HPDE6-E6E7 (cell line): Measurements from ENCODE around the gene TNP2.

Experiments
- DNase-seq: peaks from one replicate; pipeline ENCODE4 v3.0.0; 2011; ENCODE audit warnings: missing footprints; ENCODE audit errors: extremely low spot score

TNP2 gene

GRCh38 chr16:11240636-11241473, 28.3 kb downstream of the TNP2 start:
- no peak for DNase-seq

- DNase-seq, result no peak
Observed at GRCh38 chr16:11239644-11240632, 29.2 kb downstream of the TNP2 start.

- DNase-seq, result no peak
Observed at GRCh38 chr16:11238272-11239202, 30.6 kb downstream of the TNP2 start.

- no peak for DNase-seq
Observed at GRCh38 chr16:11236461-11237254, 32.5 kb downstream of the TNP2 start.

GRCh38 chr16:11235703-11235991, 33.5 kb downstream of the TNP2 start:
- DNase-seq, result no peak

GRCh38 chr16:11234884-11235702, 34.0 kb downstream of the TNP2 start:
- no peak for DNase-seq

GRCh38 chr16:11233727-11234376, 35.3 kb downstream of the TNP2 start:
- no peak for DNase-seq

GRCh38 chr16:11232852-11233726, 36.0 kb downstream of the TNP2 start:
- no peak for DNase-seq

GRCh38 chr16:11232302-11232851, 36.7 kb downstream of the TNP2 start:
- DNase-seq, result no peak

- DNase-seq, result no peak
Observed at GRCh38 chr16:11231367-11231970, 37.7 kb downstream of the TNP2 start.

- DNase-seq, result no peak
Observed at GRCh38 chr16:11229906-11230305, 39.2 kb downstream of the TNP2 start.

- no peak for DNase-seq
Observed at GRCh38 chr16:11229432-11229831, 39.7 kb downstream of the TNP2 start.

GRCh38 chr16:11225677-11226549, 43.2 kb downstream of the TNP2 start:
- DNase-seq, result no peak

GRCh38 chr16:11224894-11225676, 44.0 kb downstream of the TNP2 start:
- DNase-seq, result no peak

- no peak for DNase-seq
Observed at GRCh38 chr16:11224096-11224893, 44.8 kb downstream of the TNP2 start.
